GM12892 (cell line): ENCODE measurements around the gene USHBP1.
A peak's percentile ranks its signal among the peaks of the same experiment; 100 is the strongest.

Experiments used
- DNase-seq: peaks from one replicate; pipeline ENCODE4 v3.0.0; 2011; ENCODE audit not compliant: insufficient read length
- FAIRE-seq: peaks from 2 replicates; lab custom pipeline; 2011; peaks lifted over from hg19 to GRCh38; lab: Jason Lieb, UNC
- POLR2A ChIP-seq: IDR thresholded peaks from 2 replicates; pipeline ENCODE4 v1.6.1; 2011; ENCODE audit warnings: low read depth, low read length, control low read depth
- POLR2AphosphoS5 ChIP-seq: IDR thresholded peaks from 2 replicates; pipeline ENCODE4 v1.6.1; 2011; ENCODE audit warnings: low read depth, low read length, control low read depth
- TAF1 ChIP-seq: IDR thresholded peaks from 2 replicates; pipeline ENCODE4 v1.6.1; 2011; ENCODE audit warnings: low read depth, mild to moderate bottlenecking, control low read depth, low read length, borderline replicate concordance

The USHBP1 gene

DNA sequence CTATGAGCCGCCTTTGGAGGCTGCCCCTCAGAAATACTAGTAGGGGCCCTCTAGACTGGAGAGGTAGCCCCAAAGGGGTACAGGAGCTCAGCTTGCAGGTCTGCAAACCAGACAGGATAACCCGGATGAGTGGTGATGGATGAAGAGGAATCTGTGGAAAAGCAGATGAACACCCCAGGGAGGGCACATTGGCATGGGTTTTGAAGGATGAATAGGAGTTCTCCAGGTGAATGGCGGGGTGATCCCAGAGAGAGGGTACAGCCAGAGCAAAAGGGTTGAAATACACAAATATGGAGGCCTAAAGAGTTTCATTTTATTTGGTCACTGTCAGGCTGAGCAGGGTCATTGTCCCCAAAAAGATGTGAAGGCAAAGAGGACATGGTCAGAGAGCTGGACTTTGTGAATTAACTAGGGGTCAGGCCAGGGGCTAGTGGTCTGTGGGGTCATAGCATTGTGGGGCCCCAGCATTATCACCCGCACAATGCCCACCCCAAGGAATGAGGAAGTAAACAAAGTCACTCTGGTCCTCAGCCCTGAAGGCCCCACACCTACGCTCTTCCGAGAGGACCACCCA is 23.6 kb downstream of the USHBP1 start:
- no peak for FAIRE-seq

DNA sequence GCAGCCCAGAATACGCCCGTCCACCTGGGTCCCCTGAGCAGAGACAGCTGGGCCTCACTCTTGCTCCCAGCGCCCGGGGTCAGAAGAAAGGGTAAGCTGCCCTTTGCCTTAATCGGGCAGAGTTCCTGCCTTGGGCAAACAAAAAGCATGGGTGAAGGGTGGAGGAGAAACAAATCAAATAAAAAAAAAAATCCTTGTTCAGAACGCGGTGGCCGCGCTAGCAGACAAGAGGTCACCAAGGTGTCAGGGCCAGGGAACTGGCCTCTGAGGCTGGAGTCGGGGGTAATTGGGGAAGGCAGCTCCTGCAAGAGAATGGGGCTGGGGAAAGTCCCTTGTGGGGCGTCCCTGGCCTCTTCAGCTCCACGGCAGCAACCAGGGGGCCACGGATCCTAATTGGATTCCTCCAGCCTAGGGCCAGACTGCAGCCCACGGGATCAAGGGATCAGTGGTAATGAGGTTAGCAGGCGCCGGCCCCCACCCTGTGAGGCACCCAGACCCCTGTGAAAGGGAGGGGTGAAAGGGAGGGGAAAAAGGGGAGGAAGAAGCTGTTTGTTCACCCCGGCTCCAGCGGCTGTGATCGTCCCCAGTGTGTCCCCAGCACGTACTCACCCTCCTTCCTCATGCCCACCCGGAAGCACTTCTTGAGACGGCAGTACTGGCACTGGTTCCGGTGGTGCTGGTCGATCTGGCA is 24.3 kb downstream of the USHBP1 start:
- DNase-seq (no peak), FAIRE-seq (no peak)
- no peak for TF ChIP-seq TAF1
- TF ChIP-seq POLR2AphosphoS5 = no peak
- no peak for TF ChIP-seq POLR2A

More for the DNA sequence above, 23.6 kb downstream of the USHBP1 start:
- no peak for DNase-seq
- TF ChIP-seq TAF1 (no peak), POLR2AphosphoS5 (no peak), POLR2A (no peak)

DNA sequence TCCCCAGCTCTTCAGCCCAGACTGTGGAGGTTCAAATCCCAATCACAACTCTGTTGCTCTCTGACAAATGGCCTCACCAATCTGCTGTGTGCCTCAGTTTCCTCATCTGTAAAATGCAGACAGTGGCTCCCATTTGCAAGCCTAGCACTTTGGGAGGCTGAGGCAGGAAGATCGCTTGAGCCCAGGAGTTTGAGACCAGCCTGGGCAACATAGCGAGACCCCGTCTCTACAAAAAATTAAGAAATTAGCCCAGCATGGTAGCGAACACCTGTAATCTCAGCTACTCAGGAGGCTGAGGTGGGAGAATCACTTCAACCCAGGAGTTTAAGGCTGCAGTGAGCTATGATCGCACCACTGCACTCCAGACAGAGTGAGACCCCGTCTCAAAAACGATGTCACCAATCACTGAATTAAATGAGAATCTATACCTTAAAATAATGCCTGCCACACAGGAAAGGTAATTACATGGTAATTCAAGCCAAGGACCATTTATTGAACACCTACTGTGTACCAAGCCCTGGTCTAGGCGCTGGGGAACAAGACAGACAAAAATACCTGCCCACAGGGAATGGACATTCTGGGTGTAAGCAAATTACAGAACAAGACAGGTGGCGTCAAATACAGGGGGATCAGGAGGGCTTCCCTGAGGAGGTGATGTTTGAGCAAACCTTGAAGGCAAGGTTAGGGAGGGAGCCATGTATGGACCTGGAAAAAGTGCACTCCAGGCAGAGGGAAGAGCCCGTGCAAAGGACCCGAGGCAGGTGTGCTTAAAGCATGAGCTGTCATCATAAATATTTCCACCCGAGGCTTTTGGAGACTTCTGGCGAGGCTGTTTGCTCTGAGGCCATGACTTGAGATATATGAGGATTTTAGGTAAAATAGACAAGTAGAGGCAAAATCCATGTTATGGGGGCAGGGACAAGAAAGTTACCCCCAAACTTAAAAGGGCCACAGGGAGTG is 26.5 kb downstream of the USHBP1 start:
- DNase-seq (no peak), FAIRE-seq (no peak)

DNA sequence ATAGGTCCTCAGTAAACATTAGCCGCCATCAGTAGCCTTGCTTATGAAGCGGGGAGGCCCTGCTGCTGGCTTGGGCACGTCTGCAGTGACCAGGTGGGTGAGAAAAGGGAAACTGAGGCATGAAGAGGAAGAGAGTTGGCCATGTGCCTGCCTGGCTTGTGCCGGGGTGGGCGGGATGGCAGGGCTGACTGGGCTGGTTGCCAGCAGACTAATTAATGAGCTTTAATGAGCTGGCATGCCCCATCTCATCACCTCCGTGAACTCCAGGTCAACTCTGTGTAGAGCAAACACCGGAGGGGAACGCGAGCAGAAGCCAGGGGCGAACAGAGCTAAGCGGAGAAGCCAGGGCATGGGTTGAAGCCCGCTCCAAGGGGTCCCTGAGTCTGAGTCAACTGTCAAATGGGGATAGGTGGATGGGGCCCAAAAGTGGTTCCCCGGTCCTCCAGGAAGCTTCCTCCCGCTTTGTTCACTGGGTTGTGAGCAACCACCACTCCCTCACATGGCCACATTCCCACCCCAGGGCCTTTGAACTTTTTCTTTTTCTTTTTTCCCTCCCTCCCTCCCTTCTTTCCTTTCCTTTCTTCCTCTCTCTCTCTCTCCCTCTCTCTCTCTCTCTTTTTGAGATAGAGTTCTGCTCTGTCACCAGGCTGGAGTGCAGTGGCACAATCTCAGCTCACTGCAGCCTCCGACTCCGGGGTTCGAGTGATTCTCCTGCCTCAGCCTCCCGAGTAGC is 27.6 kb downstream of the USHBP1 start:
- FAIRE-seq (no peak), DNase-seq (no peak)
- TF ChIP-seq TAF1 (no peak), POLR2AphosphoS5 (no peak), POLR2A (no peak)

More for the DNA sequence above, 26.5 kb downstream of the USHBP1 start:
- TF ChIP-seq POLR2AphosphoS5 = no peak
- TF ChIP-seq TAF1 = no peak
- no peak for TF ChIP-seq POLR2A

DNA sequence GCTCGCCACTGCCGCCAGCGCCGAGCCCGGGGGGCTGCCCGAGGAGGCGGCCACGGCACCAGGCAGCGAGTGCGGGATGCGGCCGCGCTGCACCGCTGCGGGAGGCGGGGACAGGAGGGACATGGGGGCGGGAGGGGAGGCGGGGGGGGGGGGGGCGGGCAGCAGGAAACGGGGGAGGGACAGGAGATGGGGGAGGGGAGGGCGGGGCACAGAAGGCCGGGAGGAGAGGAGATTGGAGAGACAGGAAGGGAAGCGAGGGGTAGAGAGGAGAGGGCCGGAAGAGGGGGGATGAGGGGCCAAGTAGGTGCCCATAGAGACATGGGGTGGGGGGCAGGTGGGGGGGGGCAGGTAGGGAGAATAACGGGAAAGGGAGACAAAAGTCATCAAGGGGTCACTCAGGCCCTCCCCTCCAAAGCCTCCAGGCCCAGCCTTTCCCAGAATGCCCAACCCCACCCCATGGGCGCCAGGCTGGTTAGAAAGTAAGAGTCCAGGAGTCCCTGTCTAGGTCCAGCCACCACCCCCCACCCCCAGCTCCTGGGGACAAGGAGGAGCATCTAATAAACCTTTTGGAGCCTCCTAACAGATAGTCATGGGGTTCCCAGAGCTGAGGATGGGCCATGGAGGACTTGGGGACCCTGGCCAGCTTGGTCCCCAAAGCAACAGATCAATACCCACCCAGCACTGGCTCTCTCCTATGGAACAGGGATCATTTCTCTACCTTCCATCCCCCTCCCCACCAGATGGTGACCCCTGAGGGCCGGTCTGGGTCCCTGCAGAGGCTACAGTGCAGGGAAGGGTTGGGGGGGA is 28.4 kb downstream of the USHBP1 start:
- TF ChIP-seq POLR2A (no peak), TAF1 (no peak), POLR2AphosphoS5 (no peak)
- no peak for FAIRE-seq
- DNase-seq = no peak

DNA sequence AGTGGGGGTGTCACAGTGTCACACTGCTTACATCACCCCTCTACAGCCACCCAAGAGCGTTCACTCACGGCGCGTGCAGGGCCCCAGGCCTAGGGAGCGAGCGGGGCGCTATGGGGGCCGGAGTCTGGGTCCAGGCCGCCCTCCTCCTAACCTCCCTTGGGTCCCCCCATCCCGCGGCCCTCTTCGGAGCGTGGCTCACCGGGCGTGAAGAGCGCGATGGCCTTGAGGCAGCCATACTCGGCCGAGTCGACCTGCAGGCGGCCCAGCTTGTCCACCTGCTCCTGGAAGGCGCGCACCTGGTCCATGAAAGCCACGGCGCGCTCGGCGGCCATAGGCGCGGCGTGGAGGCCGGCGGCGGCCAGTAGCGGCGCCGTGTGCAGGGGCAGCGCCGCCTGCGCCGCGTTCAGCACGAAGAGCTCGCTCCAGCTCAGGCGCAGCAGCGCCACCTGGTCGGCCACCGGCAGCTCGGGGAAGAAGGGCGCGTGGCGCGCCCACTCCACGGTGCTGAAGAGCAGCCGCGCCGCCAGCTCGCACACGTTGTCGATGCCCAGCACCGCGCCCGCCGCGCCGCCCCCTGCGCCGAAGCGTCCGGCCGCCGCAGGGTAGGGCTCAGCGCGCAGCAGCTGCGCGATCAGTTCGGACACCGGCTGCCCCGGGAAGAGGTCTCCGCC is 29.1 kb downstream of the USHBP1 start:
- FAIRE-seq (peak; percentile 94), DNase-seq (peak; percentile 71)
- TF ChIP-seq TAF1 = no peak
- no peak for TF ChIP-seq POLR2A
- TF ChIP-seq POLR2AphosphoS5 = no peak

DNA sequence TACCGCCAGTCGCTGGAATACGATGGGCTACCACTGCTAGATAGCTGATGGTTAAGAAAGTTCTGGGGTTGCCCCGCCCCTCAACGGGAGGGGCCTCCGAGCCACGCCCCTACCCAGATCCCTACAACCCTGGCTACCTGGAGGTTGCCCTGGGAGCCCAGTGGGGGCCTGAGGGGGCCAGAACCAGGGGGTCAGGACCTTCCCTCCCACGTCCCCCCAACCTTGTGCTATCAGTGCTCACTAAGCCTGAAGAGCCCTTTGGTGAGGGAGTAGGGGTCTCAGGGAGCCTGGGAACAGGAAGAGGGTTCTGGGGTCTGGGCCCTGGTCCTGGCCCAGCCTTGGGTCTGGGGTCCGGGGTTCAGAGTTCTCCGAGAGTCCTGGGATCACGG is 29.6 kb downstream of the USHBP1 start:
- FAIRE-seq = peak; percentile 81
- TF ChIP-seq TAF1 (no peak), POLR2A (no peak), POLR2AphosphoS5 (no peak)
- peak; percentile 67 for DNase-seq

DNA sequence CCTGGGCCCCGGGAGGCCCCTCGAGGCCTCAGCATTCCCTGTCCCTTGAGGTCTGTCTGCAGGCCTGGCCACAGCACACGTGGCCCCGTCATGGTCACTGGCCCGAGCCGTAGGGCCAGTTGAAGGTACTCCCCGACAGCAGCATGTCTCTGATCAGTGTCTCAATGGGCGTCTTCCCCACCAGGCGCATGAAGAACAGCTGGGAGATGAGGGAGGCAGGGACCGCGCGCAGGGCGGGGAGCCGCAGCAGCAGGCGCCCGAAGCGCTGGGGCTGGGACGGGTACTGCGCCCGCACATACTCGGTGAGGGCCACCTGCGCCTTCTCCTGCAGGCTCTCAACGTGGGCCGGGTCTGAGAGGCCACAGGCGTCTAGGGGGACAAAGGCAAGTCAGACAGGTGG is 32.3 kb downstream of the USHBP1 start:
- DNase-seq (no peak), FAIRE-seq (no peak)
- TF ChIP-seq POLR2A (no peak), POLR2AphosphoS5 (no peak), TAF1 (no peak)

DNA sequence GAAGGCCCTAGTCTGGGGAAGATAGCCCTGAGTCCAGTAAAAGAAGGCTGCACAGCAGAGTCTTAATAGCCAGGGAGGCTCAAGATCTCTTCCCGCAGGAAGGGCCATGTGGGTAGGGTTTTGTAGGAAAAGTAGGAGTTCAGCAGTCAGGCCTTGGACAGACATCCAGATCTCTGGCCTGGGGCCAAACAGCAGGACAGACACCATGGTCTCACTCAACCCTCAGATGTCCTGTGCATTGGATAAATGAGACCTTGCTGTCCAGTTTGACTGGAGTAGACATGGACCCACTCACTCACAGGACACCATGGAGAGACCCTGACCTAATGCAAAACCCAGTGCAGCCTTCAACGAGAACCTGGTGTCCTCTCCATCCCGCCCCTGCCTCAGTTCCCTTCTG is 34.7 kb downstream of the USHBP1 start:
- no peak for DNase-seq
- no peak for TF ChIP-seq POLR2AphosphoS5
- no peak for TF ChIP-seq TAF1
- TF ChIP-seq POLR2A = no peak
- FAIRE-seq = no peak
